ENCODE results near the gene ARSB.

DNA sequence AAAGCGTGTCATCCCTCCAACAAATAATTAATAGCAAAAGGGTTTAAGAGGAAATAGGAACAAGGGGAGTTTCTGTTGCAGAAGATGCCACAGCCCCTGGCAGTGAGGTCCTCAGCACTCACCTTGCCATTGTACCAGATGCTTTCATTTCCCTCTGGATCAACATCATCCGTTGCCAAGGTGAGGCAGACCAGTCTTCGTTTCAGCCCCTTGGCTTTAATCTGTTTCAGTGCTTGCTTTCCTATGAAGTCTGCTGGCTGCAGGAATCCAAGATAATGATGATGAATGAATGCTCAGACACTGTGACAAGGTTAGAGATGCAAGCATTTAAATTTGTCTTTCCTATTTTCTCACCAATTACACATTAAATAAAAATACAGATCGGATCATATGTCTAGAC, 20.0 kb upstream of the ARSB start:
- TF ChIP-seq, protein P1, sequence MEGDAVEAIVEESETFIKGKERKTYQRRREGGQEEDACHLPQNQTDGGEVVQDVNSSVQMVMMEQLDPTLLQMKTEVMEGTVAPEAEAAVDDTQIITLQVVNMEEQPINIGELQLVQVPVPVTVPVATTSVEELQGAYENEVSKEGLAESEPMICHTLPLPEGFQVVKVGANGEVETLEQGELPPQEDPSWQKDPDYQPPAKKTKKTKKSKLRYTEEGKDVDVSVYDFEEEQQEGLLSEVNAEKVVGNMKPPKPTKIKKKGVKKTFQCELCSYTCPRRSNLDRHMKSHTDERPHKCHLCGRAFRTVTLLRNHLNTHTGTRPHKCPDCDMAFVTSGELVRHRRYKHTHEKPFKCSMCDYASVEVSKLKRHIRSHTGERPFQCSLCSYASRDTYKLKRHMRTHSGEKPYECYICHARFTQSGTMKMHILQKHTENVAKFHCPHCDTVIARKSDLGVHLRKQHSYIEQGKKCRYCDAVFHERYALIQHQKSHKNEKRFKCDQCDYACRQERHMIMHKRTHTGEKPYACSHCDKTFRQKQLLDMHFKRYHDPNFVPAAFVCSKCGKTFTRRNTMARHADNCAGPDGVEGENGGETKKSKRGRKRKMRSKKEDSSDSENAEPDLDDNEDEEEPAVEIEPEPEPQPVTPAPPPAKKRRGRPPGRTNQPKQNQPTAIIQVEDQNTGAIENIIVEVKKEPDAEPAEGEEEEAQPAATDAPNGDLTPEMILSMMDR (IDR thresholded peaks at IDR 0.05): no peak
- no peak for TF ChIP-seq POLR2AphosphoS5 (IDR thresholded peaks at IDR 0.05)

Data from gastroesophageal sphincter (tissue), 3 donors.